Spleen (tissue), 11 donors: ENCODE data around the gene PCSK6. TPM values are rescaled to one million over a fixed set of nuclear protein-coding genes. Genes with fewer than 3 reads are reported as not detected.

Source experiments
- DNase-seq: peaks from one replicate; pipeline ENCODE4 v3.0.0-alpha.2; 2020
- H3K27ac ChIP-seq, 8 donors: fragments of 200-600 bp; sonication (generic) in 7 of 8; 1 replicate in 4 of 8; 2 replicates in 4 of 8; pipeline versions ENCODE4 v1.5.0 to v1.8.0; 2016 to 2021; ENCODE audit warnings: inconsistent platforms in 4 of 8, mild to moderate bottlenecking in 4 of 8, moderate library complexity in 1 of 8
- H3K27me3 ChIP-seq, 7 donors: fragments of 200-600 bp; sonication (generic) in 6 of 7; replicated peaks in 1 of 7; 1 replicate in 4 of 7; 2 replicates in 3 of 7; pipeline versions ENCODE4 v1.5.0 to v1.8.0; 2016 to 2021; ENCODE audit warnings: inconsistent platforms in 3 of 7, mild to moderate bottlenecking in 1 of 7
- H3K36me3 ChIP-seq, 6 donors: fragments of 200-600 bp; sonication (generic) in 5 of 6; 1 replicate in 4 of 6; 2 replicates in 2 of 6; pipeline versions ENCODE4 v1.5.0 to v1.8.0; 2016 to 2021; ENCODE audit warnings: inconsistent platforms in 2 of 6
- H3K4me1 ChIP-seq, 6 donors: fragments of 200-600 bp; sonication (generic) in 5 of 6; 1 replicate in 3 of 6; 2 replicates in 3 of 6; pipeline versions ENCODE4 v1.5.0 to v1.8.0; 2016 to 2021; ENCODE audit warnings: inconsistent platforms in 3 of 6
- H3K4me3 ChIP-seq, 8 donors: fragments of 200-600 bp; sonication (generic) in 7 of 8; 1 replicate in 4 of 8; 2 replicates in 4 of 8; pipeline versions ENCODE4 v1.5.0 to v1.8.0; 2016 to 2021; ENCODE audit warnings: inconsistent platforms in 4 of 8, mild to moderate bottlenecking in 4 of 8, moderate library complexity in 2 of 8
- H3K9me3 ChIP-seq, 8 donors: fragments of 200-600 bp; sonication (generic) in 7 of 8; 1 replicate in 4 of 8; 2 replicates in 4 of 8; pipeline versions ENCODE4 v1.5.0 to v1.8.0; 2016 to 2021; ENCODE audit warnings: inconsistent platforms in 4 of 8
- POLR2A ChIP-seq, 3 donors: fragments of 450-650 bp; IDR thresholded peaks; one replicate each; pipeline ENCODE4 v1.5.1; 2017; ENCODE audit warnings: antibody characterized with exemption in 3 of 3, mild to moderate bottlenecking in 1 of 3
- POLR2AphosphoS5 ChIP-seq, 3 donors: sonication (generic); formaldehyde crosslinking; IDR thresholded peaks; one replicate each; pipeline ENCODE4 v1.5.1; 2017; ENCODE audit warnings: antibody characterized with exemption in 3 of 3
- WGBS, 5 donors: extraction: QIAGEN DNeasy Blood & Tissue Kit in 3 of 5; methylation state at CpG; one replicate each; pipeline versions ENCODE4 v1.1.5 to v1.1.7; 2013 to 2018; 5-methylcytosine and 5-hydroxymethylcytosine counted together
- intact Hi-C: fragments of 100-400 bp; cut with DNase I; formaldehyde crosslinking; loops from one replicate; pipeline ENCODE4 v1.15.0; 2023; ENCODE audit warnings: low total_unique reads
- polyA plus RNA-seq, 3 donors: library from polyadenylated mRNA; stranded (reverse); fragments of 200-250 nt; gene quantifications; one replicate each; pipeline ENCODE4 v1.2.1, GENCODE V29; 2013
- total RNA-seq, 7 donors: library from RNA; depleted of rRNA in 3 of 7; stranded (reverse); fragments of >200 nt in 3 of 7; fragmentation: NEBNext Ultra II Directional in 4 of 7; extraction: Animal tissue kit (Norgen Biotek cat#: 25700) in 4 of 7; gene quantifications; one replicate each; pipeline versions ENCODE4 v1.1.0 to v1.2.1, GENCODE V29; 2016 to 2021
- TF ChIP-seq, protein P1 (sequence below), 11 experiments: fragments of 200-600 bp in 7 of 11; fragments of 450-650 bp in 4 of 11; sonication (generic) in 4 of 11; IDR thresholded peaks in 8 of 11; conservative IDR thresholded peaks in 3 of 11; 1 replicate in 7 of 11; 2 replicates in 4 of 11; pipeline versions ENCODE4 v1.4.0 to v1.8.0; 2016 to 2021; ENCODE audit warnings: antibody characterized with exemption in 11 of 11, inconsistent platforms in 4 of 11, mild to moderate bottlenecking in 1 of 11
- donor health status: healthy with polysubstance abuse.
- donor health status: DM: no; HTN: no; CAD: no; lungs with moderate emphysema.
- donor health status: DM: no; HTN: no; CAD: no.
- donor health status: Bipolar disorder and iron deficiency.
- donor health status: healthy.
- donor health status: DM: no; HTN: no; CAD: no.
- donor health status: DM: yes; HTN: yes; CAD: no.

Gene PCSK6
- total and polyA plus RNA-seq, 10 donors: 10.0 to 403 (median 252) TPM

DNA sequence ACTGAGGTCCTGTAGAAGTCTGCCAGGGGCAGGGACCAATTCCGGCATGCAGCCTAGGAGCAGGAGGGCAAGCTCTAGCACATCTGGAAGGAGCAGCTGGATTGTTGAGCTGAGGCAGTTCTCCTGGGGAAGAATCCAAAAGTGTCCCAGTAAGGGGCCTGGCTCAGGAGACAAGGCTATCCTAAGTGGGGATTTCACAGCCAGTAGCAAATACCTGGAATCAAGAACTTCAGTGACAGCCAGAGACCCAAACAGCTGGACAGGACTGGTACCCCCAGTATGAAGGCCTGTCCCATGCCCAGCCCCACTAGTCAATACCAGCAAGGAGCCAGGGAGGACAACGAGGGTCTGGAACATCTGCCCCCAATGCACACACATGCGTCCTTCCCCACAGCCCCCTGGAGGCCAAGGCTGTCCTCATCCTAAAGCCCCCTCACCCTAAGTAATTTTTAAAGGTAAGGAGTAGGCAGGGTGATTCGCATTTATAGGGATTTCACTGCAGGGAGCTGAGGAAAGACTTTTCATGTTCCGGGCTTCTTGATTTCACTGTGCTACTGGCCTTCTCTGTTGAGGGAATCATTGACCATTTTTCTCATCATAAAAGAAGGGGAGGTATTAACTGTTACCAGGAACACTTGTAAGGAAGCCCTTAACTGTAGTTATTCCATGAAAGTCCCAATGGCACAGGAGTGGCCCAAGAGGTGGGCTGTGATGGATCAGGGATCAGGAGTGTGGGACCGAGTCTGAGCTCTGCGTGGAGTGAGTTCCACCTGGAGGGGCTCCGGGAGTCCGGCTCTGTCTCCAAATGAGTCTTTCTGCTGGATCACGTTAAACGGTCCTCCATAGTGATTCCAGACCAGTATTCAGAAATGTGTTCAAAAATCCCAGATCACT is 235.1 kb downstream of the PCSK6 start:
- no peak for DNase-seq
- Histone ChIP-seq H3K27me3 (no peaks in the 10 kb centered on the region), H3K36me3 (no peaks in the 10 kb centered on the region), H3K4me1 (peaks cover 13 to 73% (median 50%) of the 10 kb centered on the region in 6 donors), H3K27ac (peak overlapping the region in 4 of 8 donors; percentile 37 to 54 (median 43)), H3K9me3 (no peaks in the 10 kb centered on the region), H3K4me3 (no peak overlapping the region)
- TF ChIP-seq POLR2AphosphoS5 (IDR thresholded peaks at IDR 0.05) (no peak), POLR2A (IDR thresholded peaks at IDR 0.05) (no peak)
- TF ChIP-seq, protein P1, sequence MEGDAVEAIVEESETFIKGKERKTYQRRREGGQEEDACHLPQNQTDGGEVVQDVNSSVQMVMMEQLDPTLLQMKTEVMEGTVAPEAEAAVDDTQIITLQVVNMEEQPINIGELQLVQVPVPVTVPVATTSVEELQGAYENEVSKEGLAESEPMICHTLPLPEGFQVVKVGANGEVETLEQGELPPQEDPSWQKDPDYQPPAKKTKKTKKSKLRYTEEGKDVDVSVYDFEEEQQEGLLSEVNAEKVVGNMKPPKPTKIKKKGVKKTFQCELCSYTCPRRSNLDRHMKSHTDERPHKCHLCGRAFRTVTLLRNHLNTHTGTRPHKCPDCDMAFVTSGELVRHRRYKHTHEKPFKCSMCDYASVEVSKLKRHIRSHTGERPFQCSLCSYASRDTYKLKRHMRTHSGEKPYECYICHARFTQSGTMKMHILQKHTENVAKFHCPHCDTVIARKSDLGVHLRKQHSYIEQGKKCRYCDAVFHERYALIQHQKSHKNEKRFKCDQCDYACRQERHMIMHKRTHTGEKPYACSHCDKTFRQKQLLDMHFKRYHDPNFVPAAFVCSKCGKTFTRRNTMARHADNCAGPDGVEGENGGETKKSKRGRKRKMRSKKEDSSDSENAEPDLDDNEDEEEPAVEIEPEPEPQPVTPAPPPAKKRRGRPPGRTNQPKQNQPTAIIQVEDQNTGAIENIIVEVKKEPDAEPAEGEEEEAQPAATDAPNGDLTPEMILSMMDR (IDR thresholded peaks at IDR 0.05 in 8 of 11, conservative IDR thresholded peaks at IDR 0.05 in 3 of 11): no peak
- intact Hi-C loops: loop anchor here (10.0 kb wide), 1 partner anchor 130 kb away; no protein-coding TSS in a partner anchor
- WGBS, 5 donors: 88 to 93% (median 91%) methylated on average over 11 of the region's 11 CpGs

Other genes starting within 250 kb of the PCSK6 start
- gene CHSY1, start 237.7 kb downstream of the PCSK6 start, total RNA-seq: 10 to 100 TPM; 50.2 to 99.5 (median 55.9) TPM
- 1 to 10 TPM; 6.8 to 9.2 (median 8.3) TPM for gene CHSY1, start 237.7 kb downstream of the PCSK6 start, polyA plus RNA-seq
- 100 to 1,000 TPM in 1 of 7 donors, 10 to 100 TPM in 6; 47.3 to 109 (median 63.8) TPM for gene SELENOS, start 212.2 kb downstream of the PCSK6 start, total RNA-seq
- gene SELENOS, start 212.2 kb downstream of the PCSK6 start, polyA plus RNA-seq: 10 to 100 TPM; 25.7 to 41.1 (median 39.7) TPM
- gene SNRPA1, start 194.5 kb downstream of the PCSK6 start, total RNA-seq: 10 to 100 TPM; 56.2 to 85.4 (median 68.8) TPM
- gene SNRPA1, start 194.5 kb downstream of the PCSK6 start, polyA plus RNA-seq: 10 to 100 TPM; 74.6 to 75.1 (median 74.7) TPM
- gene TM2D3, start 162.7 kb upstream of the PCSK6 start, total RNA-seq: 10 to 100 TPM; 46.8 to 97.4 (median 55.1) TPM
- 10 to 100 TPM; 33.6 to 42.3 (median 36.2) TPM for gene TM2D3, start 162.7 kb upstream of the PCSK6 start, polyA plus RNA-seq
- gene TARS3, start 234.8 kb upstream of the PCSK6 start, total RNA-seq: 10 to 100 TPM in 6 of 7 donors, 1 to 10 TPM in 1; 8.4 to 31.0 (median 16.8) TPM
- 1 to 10 TPM; 5.0 to 6.4 (median 5.2) TPM for gene TARS3, start 234.8 kb upstream of the PCSK6 start, polyA plus RNA-seq